MM.1S (cell line): ENCODE results near the gene ERBIN.

ENCODE experiments used
- EZH2 ChIP-seq: fragments of 300-600 bp; sonication (generic); optimal IDR thresholded peaks from 2 replicates; pipeline ENCODE3; 2017; ENCODE audit warnings: low read depth, mild to moderate bottlenecking, antibody characterized with exemption, low read length, mixed read lengths
- EZH2phosphoT487 ChIP-seq: fragments of 300-600 bp; sonication (generic); IDR thresholded peaks from 2 replicates; pipeline ENCODE4 v1.6.1; 2018; ENCODE audit warnings: antibody characterized with exemption, low read length
- TF ChIP-seq, protein P1 (sequence below): fragments of 300-600 bp; sonication (generic); IDR thresholded peaks from 2 replicates; pipeline ENCODE4 v1.5.1; 2016; ENCODE audit warnings: antibody characterized with exemption, low read length, mixed read lengths

DNA sequence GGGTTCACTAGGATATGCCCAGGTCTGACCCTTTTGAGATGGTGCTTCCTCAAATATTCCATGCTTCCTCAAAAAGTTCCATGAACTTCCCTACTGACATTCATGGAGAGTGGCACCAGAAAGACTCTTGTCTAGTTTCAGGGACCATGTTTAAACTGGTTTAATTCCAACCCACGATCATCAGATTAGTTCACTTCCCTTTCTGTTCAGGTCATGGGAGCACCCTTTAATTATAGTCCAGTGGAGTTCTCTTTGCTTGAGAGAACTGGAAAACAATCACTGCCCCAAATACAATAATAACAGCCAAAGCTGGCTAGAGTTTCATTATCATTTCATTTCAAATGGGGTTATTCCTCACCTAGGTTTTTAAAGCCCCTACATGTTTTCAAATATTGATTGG lies 9.7 kb upstream of the ERBIN start:
- TF ChIP-seq, protein P1, sequence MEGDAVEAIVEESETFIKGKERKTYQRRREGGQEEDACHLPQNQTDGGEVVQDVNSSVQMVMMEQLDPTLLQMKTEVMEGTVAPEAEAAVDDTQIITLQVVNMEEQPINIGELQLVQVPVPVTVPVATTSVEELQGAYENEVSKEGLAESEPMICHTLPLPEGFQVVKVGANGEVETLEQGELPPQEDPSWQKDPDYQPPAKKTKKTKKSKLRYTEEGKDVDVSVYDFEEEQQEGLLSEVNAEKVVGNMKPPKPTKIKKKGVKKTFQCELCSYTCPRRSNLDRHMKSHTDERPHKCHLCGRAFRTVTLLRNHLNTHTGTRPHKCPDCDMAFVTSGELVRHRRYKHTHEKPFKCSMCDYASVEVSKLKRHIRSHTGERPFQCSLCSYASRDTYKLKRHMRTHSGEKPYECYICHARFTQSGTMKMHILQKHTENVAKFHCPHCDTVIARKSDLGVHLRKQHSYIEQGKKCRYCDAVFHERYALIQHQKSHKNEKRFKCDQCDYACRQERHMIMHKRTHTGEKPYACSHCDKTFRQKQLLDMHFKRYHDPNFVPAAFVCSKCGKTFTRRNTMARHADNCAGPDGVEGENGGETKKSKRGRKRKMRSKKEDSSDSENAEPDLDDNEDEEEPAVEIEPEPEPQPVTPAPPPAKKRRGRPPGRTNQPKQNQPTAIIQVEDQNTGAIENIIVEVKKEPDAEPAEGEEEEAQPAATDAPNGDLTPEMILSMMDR, result no peak
- TF ChIP-seq EZH2phosphoT487, result no peak
- no peak for TF ChIP-seq EZH2
